GM10248 (cell line): ENCODE measurements around the gene OLFM1.
"Not testable (repeated sequence)": the region's sequence is repeated elsewhere in the genome, so short reads cannot be mapped to it uniquely, and the experiment has no call there.

ENCODE experiments used
- CTCF ChIA-PET: fragments of 300-600 bp; sonication (Branson Sonifier 250); formaldehyde crosslinking; extraction: SDS; loops from one replicate; lab custom pipeline; 2021; ENCODE audit warnings: antibody characterized with exemption; lab: Yijun Ruan, JAX
- POLR2A ChIA-PET: fragments of 350-650 bp; sonication (Branson Sonifier 250); formaldehyde crosslinking; extraction: SDS; loops from one replicate; lab custom pipeline; 2020; ENCODE audit warnings: antibody characterized with exemption; lab: Yijun Ruan, JAX
- DNase-seq: peaks from one replicate; pipeline ENCODE4 v3.0.0; 2012; ENCODE audit errors: extremely low spot score
- TF ChIP-seq, protein P1 (sequence below): IDR thresholded peaks from 2 replicates; pipeline ENCODE4 v1.5.1; 2012; ENCODE audit warnings: mild to moderate bottlenecking, low read depth; ENCODE audit errors: extremely low read depth, missing control alignments, control extremely low read depth

OLFM1 gene

DNA sequence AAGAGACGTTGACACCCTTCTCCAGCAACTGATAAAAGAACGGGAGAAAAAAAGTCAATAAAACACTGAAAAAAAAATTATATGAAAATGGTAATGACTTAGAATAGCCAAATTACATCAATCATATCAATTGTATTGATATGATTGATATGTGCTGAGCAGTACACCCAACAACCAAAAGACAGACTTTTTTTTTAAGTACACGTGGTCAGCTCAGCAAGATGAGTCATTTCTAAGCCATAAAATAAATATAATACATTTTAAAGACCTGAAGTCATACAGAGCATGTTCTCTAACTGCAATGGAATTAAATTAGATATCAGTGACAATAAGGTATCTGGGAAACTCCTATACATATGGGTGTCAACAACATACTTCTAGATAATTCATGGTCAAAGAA, 30.9 kb upstream of the OLFM1 start:
- no peak for DNase-seq
- CTCF ChIA-PET, result no interaction called here
- TF ChIP-seq, protein P1, sequence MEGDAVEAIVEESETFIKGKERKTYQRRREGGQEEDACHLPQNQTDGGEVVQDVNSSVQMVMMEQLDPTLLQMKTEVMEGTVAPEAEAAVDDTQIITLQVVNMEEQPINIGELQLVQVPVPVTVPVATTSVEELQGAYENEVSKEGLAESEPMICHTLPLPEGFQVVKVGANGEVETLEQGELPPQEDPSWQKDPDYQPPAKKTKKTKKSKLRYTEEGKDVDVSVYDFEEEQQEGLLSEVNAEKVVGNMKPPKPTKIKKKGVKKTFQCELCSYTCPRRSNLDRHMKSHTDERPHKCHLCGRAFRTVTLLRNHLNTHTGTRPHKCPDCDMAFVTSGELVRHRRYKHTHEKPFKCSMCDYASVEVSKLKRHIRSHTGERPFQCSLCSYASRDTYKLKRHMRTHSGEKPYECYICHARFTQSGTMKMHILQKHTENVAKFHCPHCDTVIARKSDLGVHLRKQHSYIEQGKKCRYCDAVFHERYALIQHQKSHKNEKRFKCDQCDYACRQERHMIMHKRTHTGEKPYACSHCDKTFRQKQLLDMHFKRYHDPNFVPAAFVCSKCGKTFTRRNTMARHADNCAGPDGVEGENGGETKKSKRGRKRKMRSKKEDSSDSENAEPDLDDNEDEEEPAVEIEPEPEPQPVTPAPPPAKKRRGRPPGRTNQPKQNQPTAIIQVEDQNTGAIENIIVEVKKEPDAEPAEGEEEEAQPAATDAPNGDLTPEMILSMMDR, result no peak
- POLR2A ChIA-PET, result no interaction called here

- TF ChIP-seq, protein P1, result no peak
- no peak for DNase-seq
- POLR2A ChIA-PET, result no interaction called here
- CTCF ChIA-PET, result no interaction called here
These were observed 26.9 kb upstream of the OLFM1 start for GRCh38 chr9:135060461-135061116.

- TF ChIP-seq, protein P1, result no peak
- POLR2A ChIA-PET, result no interaction called here
- CTCF ChIA-PET, result no interaction called here
- DNase-seq, result no peak
These were observed 26.0 kb upstream of the OLFM1 start for GRCh38 chr9:135061441-135061840.

- ChIA-PET POLR2A (no interaction called here), CTCF (no interaction called here)
- TF ChIP-seq, protein P1, result no peak
- no peak for DNase-seq
These were observed 25.2 kb upstream of the OLFM1 start for GRCh38 chr9:135062254-135062653.

- POLR2A ChIA-PET, CTCF ChIA-PET, DNase-seq: not testable (repeated sequence)
These were observed 24.0 kb upstream of the OLFM1 start for GRCh38 chr9:135063466-135063865.

- POLR2A ChIA-PET, DNase-seq, CTCF ChIA-PET: not testable (repeated sequence)
These were observed 23.6 kb upstream of the OLFM1 start for GRCh38 chr9:135063888-135064287.

GRCh38 chr9:135065151-135065550, 22.3 kb upstream of the OLFM1 start:
- CTCF ChIA-PET, result no interaction called here
- DNase-seq, result no peak

DNA sequence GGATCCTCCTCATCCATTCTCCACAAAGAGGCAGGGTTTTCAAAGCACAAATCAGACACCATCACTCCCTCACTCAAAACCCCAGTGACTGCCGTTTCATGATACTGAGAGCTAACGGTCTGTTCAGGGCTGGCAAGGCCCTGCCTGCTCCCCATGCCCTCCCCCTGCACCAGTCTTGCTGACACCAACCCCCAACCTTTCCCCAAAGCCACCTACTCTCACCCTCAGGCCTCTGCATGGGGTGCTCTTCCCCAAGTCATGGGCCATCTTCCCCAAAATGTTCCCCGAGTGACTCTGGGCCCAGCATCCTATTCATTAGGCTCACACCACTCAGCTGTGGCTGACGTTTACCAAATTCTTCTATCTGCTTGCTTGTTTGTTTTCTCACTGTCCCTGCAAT, 21.7 kb upstream of the OLFM1 start:
- TF ChIP-seq, protein P1, result no peak
- ChIA-PET CTCF (interaction anchor here (1.0 kb wide), 1 partner anchor 9 kb away, joined by 3 read pairs; no protein-coding TSS in a partner anchor), POLR2A (no interaction called here)
- DNase-seq, result no peak

More at GRCh38 chr9:135065151-135065550, 22.3 kb upstream of the OLFM1 start:
- POLR2A ChIA-PET, result no interaction called here
- TF ChIP-seq, protein P1, result no peak
